ENCODE results near the gene SOX6. TPM values are rescaled to one million over a fixed set of nuclear protein-coding genes. Genes with fewer than 3 reads are reported as not detected.

SOX6 gene
- total and polyA plus RNA-seq, 2 of the 13 experiments (the other 11 are each of a cell fraction or from before 2014, with no cell fraction given) = 2.6 to 11.2 TPM

DNA sequence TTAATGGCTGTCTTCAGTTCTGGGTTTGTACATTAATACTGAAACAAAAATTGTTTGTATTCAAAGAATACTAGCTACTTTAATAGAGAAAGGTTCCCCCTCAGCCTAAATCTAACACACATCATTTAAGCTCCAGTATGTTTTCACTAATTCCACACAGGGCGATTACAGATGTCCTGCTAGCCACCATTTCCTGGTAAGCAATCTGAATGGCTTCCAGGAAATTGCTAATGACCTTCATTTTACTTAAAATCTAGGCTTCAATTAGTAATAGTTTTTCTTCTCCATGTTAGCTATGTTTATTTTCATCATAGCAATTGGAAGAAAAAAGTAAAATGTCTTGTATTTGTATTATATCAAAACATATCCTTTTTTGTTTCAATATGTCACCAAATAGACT is 132.8 kb downstream of the SOX6 start:
- Histone ChIP-seq H3K27me3 (ENCODE audit: control insufficient read depth in 1 of 2, insufficient read depth in 2 of 2, low read length in 2 of 2) (no peaks in the 10 kb centered on the region; a peak in 1 of 5 replicates), H2AFZ (ENCODE audit: low read length) (no peak overlapping the region), H3K36me3 (replicated peaks in 1 of 2; ENCODE audit: control insufficient read depth in 1 of 2, insufficient read depth in 2 of 2, low read length in 2 of 2) (no peaks in the 10 kb centered on the region), H3K9ac (ENCODE audit: insufficient read depth, low read depth, low read length) (no peak overlapping the region), H4K20me1 (ENCODE audit: insufficient read depth, low read length) (no peaks in the 10 kb centered on the region), H3K9me3 (ENCODE audit: low read length) (no peaks in the 10 kb centered on the region), H3K4me3 (replicated peaks in 1 of 3; ENCODE audit: insufficient read depth in 1 of 3, low read depth in 2 of 3, low read length in 3 of 3) (no peak overlapping the region), H3K27ac (ENCODE audit: extremely low read length, insufficient read depth, low read length) (no peak overlapping the region), H3K4me2 (ENCODE audit: low read depth, low read length) (no peak overlapping the region), H3K4me1 (ENCODE audit: insufficient read depth, low read length) (peaks cover 14% of the 10 kb centered on the region), H3K79me2 (ENCODE audit: insufficient read depth, low read length) (no peaks in the 10 kb centered on the region)
- POLR2A ChIA-PET = no interaction called here
- in situ Hi-C loops (cut with HindIII; ENCODE audit: extremely low pct_ligation_motif_present, low pct_unique_long_range_greater_than_20kb) (no loop called here), intact Hi-C loops (cut with micrococcal nuclease; ENCODE audit: unreplicated experiment) (no loop called here)
- no peak for ATAC-seq
- FAIRE-seq = no peak
- CTCF ChIA-PET (ENCODE audit: low intra/inter-chr PET ratio, low total read pairs) = no interaction called here
- BruUV-seq (replicated peaks) = no TSS peak
- WGBS (ENCODE audit: low lambda C conversion rate) = 16% methylated on average over 1 of the region's 1 CpG
- TF ChIP-seq, protein P1, sequence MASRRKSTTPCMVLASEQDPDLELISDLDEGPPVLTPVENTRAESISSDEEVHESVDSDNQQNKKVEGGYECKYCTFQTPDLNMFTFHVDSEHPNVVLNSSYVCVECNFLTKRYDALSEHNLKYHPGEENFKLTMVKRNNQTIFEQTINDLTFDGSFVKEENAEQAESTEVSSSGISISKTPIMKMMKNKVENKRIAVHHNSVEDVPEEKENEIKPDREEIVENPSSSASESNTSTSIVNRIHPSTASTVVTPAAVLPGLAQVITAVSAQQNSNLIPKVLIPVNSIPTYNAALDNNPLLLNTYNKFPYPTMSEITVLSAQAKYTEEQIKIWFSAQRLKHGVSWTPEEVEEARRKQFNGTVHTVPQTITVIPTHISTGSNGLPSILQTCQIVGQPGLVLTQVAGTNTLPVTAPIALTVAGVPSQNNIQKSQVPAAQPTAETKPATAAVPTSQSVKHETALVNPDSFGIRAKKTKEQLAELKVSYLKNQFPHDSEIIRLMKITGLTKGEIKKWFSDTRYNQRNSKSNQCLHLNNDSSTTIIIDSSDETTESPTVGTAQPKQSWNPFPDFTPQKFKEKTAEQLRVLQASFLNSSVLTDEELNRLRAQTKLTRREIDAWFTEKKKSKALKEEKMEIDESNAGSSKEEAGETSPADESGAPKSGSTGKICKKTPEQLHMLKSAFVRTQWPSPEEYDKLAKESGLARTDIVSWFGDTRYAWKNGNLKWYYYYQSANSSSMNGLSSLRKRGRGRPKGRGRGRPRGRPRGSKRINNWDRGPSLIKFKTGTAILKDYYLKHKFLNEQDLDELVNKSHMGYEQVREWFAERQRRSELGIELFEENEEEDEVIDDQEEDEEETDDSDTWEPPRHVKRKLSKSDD (CRISPR knock-in tag; IDR thresholded peaks at IDR 0.05; ENCODE audit: low read depth) = no peak
- no peak for TF ChIP-seq RXRB (CRISPR knock-in tag; IDR thresholded peaks at IDR 0.05; ENCODE audit: borderline replicate concordance)
- TF ChIP-seq, protein P2, sequence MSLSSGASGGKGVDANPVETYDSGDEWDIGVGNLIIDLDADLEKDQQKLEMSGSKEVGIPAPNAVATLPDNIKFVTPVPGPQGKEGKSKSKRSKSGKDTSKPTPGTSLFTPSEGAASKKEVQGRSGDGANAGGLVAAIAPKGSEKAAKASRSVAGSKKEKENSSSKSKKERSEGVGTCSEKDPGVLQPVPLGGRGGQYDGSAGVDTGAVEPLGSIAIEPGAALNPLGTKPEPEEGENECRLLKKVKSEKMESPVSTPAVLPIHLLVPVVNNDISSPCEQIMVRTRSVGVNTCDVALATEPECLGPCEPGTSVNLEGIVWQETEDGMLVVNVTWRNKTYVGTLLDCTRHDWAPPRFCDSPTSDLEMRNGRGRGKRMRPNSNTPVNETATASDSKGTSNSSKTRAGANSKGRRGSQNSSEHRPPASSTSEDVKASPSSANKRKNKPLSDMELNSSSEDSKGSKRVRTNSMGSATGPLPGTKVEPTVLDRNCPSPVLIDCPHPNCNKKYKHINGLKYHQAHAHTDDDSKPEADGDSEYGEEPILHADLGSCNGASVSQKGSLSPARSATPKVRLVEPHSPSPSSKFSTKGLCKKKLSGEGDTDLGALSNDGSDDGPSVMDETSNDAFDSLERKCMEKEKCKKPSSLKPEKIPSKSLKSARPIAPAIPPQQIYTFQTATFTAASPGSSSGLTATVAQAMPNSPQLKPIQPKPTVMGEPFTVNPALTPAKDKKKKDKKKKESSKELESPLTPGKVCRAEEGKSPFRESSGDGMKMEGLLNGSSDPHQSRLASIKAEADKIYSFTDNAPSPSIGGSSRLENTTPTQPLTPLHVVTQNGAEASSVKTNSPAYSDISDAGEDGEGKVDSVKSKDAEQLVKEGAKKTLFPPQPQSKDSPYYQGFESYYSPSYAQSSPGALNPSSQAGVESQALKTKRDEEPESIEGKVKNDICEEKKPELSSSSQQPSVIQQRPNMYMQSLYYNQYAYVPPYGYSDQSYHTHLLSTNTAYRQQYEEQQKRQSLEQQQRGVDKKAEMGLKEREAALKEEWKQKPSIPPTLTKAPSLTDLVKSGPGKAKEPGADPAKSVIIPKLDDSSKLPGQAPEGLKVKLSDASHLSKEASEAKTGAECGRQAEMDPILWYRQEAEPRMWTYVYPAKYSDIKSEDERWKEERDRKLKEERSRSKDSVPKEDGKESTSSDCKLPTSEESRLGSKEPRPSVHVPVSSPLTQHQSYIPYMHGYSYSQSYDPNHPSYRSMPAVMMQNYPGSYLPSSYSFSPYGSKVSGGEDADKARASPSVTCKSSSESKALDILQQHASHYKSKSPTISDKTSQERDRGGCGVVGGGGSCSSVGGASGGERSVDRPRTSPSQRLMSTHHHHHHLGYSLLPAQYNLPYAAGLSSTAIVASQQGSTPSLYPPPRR (CRISPR knock-in tag; IDR thresholded peaks at IDR 0.05; ENCODE audit: borderline replicate concordance) = no peak
- DNase-seq (ENCODE audit: low spot score) = no peak
